Hematopoietic multipotent progenitor cell treated with erythropoietin and hydrocortisone succinate and interleukin-3 and kit ligand, for 15 days (in vitro differentiated cells): Measurements from ENCODE around the gene JPH3.

Source experiments
- DNase-seq: peaks from one replicate; pipeline ENCODE4 v3.0.0-alpha.2; 2015; ENCODE audit warnings: low spot score

Gene JPH3

DNA sequence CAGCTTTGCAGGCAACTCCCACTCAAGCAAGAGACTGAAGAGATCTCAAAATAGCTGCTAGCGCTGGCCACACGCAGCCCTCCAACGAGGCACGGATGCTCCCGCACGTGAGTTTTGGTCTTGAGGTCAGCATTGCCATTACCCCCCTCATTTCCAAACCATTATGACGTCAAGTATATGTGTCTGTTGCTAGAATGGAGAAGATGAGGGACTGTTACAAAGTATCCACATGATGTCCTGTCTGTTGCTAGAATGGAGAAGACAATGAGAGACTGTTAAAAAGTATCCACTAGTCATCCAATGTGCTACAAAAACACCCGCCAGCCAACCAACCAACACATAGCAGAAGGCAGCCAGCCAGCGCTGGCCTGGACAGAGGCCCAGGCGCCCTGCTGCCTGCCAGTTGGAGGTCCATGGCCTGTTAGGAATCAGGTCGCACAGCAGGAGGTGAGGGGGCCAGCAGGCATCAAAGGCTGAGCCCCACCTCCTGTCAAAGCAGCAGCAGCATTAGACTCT is 138.7 kb downstream of the JPH3 start:
- no peak for DNase-seq

DNA sequence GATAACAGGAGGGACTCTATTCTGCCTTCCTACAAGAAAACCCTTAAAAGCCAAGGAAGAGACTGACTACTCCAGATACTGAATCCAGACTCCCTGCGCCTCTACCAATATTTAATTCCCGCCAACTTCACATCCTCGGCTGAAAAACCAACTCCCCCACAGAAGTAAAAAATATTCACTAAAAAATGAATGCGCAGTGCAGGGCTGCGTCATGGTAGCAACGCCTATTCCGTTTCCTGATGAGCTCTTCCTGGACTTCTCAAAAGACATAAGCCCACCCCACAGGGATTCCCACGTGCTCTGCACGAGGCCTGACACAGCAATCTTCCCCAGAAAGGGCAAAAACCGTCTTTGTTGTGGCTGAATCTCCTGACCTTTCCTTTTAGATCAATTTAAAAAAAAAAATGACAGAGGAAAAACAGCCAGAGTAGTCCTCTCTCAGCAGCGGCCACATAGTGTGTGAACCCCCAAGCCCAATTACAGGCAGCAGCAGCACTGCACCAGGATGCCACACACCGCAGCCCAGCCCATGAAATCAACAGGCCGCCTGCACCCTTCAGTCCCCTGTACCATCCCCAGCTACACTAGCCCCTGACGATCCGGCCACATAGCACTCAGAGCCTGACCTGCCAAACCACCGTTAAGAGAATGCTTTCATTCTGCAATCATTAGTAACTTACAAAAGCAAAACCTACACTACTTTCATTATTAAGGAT is 139.6 kb downstream of the JPH3 start:
- DNase-seq, result no peak

DNA sequence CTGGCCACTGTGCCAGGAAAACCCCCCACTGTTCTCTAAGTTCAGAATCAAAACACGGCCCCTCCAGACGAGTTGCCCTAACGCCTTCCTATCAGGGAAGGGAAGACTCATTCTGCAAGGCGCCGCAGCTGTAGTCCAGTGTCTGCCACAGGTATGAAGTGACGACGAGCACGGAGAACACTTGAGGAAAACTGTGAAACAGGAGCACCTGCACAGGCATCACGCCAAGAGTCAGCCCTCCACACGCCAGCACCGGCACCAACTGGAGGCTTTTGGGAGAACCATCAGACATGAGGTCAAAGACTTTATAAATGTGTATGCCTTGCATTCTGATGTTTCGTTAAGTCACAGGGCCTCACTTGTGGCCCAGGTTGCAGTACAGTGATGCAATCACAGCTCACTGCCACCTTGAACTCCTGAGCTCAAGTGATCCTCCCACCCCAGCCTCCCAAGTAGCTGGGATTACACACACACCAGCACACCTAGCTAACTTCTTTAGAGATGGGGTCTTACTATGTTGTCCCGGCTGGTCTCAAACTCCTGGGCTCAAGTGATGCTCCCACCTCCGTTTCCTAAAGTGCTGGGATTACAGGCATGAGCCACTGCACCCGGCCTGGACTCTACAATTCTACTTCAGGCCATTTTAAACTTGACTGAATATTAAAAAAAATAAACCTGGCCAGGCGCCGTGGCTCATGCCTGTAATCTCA is 140.6 kb downstream of the JPH3 start:
- DNase-seq, result no peak

DNA sequence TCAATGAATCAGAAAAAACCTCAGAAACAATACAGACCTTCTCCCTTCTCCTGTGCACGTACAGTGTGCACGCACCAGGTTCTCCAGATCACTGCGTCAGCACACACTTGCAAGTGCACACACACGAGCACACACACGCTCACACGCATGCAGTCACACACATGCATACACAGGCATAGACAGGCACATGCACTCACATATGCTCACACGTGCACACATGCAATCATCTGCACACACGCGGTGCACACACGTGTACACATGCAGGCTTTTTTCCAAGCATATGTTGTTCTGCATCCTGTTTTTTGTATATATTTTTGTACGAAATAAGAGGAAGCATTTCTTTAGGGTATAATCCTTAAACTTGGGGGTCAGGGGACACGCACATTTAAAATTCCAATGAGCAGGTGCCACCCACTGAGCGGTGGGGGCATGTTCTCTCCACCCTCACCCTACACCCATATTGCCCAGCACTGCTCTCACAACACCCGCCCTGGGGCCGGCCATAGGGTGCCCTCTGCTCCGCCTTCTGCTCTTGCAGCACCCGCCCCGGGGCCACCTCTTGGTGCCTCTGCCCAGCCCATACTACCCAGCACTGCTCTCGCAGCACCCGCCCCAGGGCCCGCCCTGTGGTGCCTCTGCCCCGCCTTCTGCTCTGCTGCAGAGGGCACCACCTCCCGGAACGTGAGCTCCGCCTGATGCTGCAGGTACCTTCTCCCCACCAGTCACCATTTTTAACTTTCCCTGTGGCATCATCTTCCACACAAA is 142.6 kb downstream of the JPH3 start:
- DNase-seq, result peak; percentile 40

DNA sequence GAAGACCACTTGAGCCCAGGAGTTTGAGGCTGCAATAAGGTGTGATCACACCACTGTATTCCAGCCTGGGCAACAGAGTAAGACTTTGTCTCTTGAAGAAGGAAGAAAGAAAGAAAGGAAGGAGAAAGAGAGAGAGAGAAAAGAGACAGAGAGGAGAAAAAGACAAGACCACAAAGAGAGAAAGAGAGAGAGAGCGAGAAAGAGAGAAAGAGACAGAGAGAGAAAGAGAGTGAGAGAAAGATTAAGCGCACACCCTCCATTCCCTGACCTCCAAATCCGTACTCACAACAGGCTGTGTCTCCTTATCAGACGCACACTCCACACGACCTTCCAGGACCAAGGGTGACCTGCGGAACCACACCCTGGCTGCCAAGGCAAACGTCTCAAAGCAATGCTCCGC is 143.9 kb downstream of the JPH3 start:
- no peak for DNase-seq
